ENCODE results near the gene PRRX2.

GRCh38 chr9:129646654-129647053, 18.8 kb upstream of the PRRX2 start:
- TF ChIP-seq EZH2 (IDR thresholded peaks at IDR 0.05; ENCODE audit: insufficient read depth, poor library complexity, severe bottlenecking): no peak
- TF ChIP-seq EZH2phosphoT487 (IDR thresholded peaks at IDR 0.05; ENCODE audit: insufficient read depth, low read depth): no peak
